ENCODE results near the gene GNLY. TPM values are rescaled to one million over a fixed set of nuclear protein-coding genes. Genes with fewer than 3 reads are reported as not detected.

Gene GNLY
- total and polyA plus RNA-seq, 2 of the 4 experiments (the other 2 are of a cell fraction) = not detected

- in situ Hi-C loops (cut with MboI; ENCODE audit: low sequenced_read_pairs) = loop anchor here (5.0 kb wide), 1 partner anchor 58 kb away; no protein-coding TSS in a partner anchor
- H3K9ac ChIP-seq (ENCODE audit: low read depth, low read length) = no peak overlapping the region
- H3K18ac ChIP-seq (ENCODE audit: low read depth, low read length) = peak overlapping the region; percentile 44
- H2BK15ac ChIP-seq (ENCODE audit: low read depth, low read length) = peak overlapping the region; percentile 87; the same call in 2 of the 3 replicates
- H3K4ac ChIP-seq (ENCODE audit: low read depth, low read length) = peak overlapping the region; percentile 90
- H3K27me3 ChIP-seq (ENCODE audit: control insufficient read depth, insufficient read depth, low read length) = no peaks in the 10 kb centered on the region
- H3K36me3 ChIP-seq (ENCODE audit: control insufficient read depth, insufficient read depth, low read length) = no peaks in the 10 kb centered on the region
- dilution Hi-C loops (cut with HindIII; ENCODE audit: low sequenced_read_pairs, unreplicated experiment) = no loop called here
- peaks cover 2% of the 10 kb centered on the region; the same call in 1 of the 2 replicates for H4K20me1 ChIP-seq (ENCODE audit: insufficient read depth, low read length)
- DNase-seq (no peak), ATAC-seq (ENCODE audit: low read depth) (no peak)
- peak overlapping the region; percentile 91 for H2BK120ac ChIP-seq (ENCODE audit: low read depth, low read length)
- peak overlapping the region; percentile 76 for H3K14ac ChIP-seq (replicated peaks; ENCODE audit: low read depth, low read length)
- H2AK9ac ChIP-seq (replicated peaks; ENCODE audit: low read depth, low read length, poor library complexity) = peak overlapping the region; percentile 39
- no TSS peak for BruUV-seq (replicated peaks)
- no peak for TF ChIP-seq RAD21 (IDR thresholded peaks at IDR 0.05; ENCODE audit: low read length)
- no peak for TF ChIP-seq ELK1 (IDR thresholded peaks at IDR 0.05; ENCODE audit: borderline replicate concordance, low read depth, low read length)
- TF ChIP-seq CHD1 (IDR thresholded peaks at IDR 0.05; ENCODE audit: low read depth, low read length) = no peak
- peak overlapping the region; percentile 49 for H4K5ac ChIP-seq (ENCODE audit: low read depth, low read length)
- ChIA-PET CTCF (interaction anchor here (1.0 to 2.2 kb wide), 2 partner anchors 26 to 68 kb away, joined by 4 to 7 read pairs; no protein-coding TSS in a partner anchor), POLR2A (ENCODE audit: unreplicated experiment) (no interaction called here)
- peaks cover 18% of the 10 kb centered on the region for H3K4me1 ChIP-seq (ENCODE audit: control insufficient read depth, insufficient read depth, low read length)
- H2BK5ac ChIP-seq (ENCODE audit: low read depth, low read length, poor library complexity, severe bottlenecking) = peak overlapping the region; percentile 49
- H4K91ac ChIP-seq (ENCODE audit: insufficient read depth, low read depth, low read length) = peak overlapping the region; percentile 90
- H3K4me2 ChIP-seq (ENCODE audit: low read depth, low read length) = 0 out of 2 replicates have a peak overlapping the region, but pooled peaks have one; percentile 2
- H3K23ac ChIP-seq (ENCODE audit: low read depth, low read length) = peak overlapping the region; percentile 40
- peak overlapping the region; percentile 56 for H3K27ac ChIP-seq (ENCODE audit: insufficient read depth, low read length)
- 80% methylated on average over 1 of the region's 8 CpGs; no CpG with 5 or more reads in 1 of the 2 experiments for WGBS, 2 experiments (ENCODE audit: extremely low coverage in 2 of 2, insufficient read length in 1 of 2)
- peak overlapping the region; percentile 92 for H2BK20ac ChIP-seq (ENCODE audit: low read depth, low read length)
- H3K56ac ChIP-seq (ENCODE audit: extremely low read depth, insufficient read depth, low read length) = no peak overlapping the region; the same call in 1 of the 2 replicates
- no peaks in the 10 kb centered on the region for H3K9me3 ChIP-seq (ENCODE audit: control insufficient read depth, insufficient read depth, low read length)
- peak overlapping the region; percentile 50 to 81 for H4K8ac ChIP-seq (ENCODE audit: low read depth in 2 of 2, low read length in 2 of 2)
- peak overlapping the region; percentile 5 for H2AFZ ChIP-seq (replicated peaks; ENCODE audit: low read length, poor library complexity)
- intact Hi-C loops (cut with micrococcal nuclease) = loop anchor here (5.0 kb wide), 1 partner anchor 283 kb away; no protein-coding TSS in a partner anchor
- H3K4me3 ChIP-seq (ENCODE audit: insufficient read depth, low read depth, low read length) = no peak overlapping the region
- peak overlapping the region; percentile 81 for H2AK5ac ChIP-seq (ENCODE audit: low read depth, low read length)
- no peaks in the 10 kb centered on the region for H3K79me1 ChIP-seq (ENCODE audit: low read depth in 1 of 2, low read length in 2 of 2)
- H3K9me1 ChIP-seq (ENCODE audit: insufficient read depth, low read length) = no peaks in the 10 kb centered on the region
Measured at GRCh38 chr2:85704800-85705679, 10.9 kb downstream of the GNLY start.

Measured in IMR-90 (cell line).